Lung (tissue), 12 donors: Measurements from ENCODE around the gene ZNF70. TPM values are rescaled to one million over a fixed set of nuclear protein-coding genes. Genes with fewer than 3 reads are reported as not detected.

ENCODE experiments used
- ATAC-seq: fragments of 200-7000 bp; cut with Tn5 transposase; one replicate; pipeline ENCODE4 v1.9.1; 2020; ENCODE audit warnings: moderate number of reproducible peaks; ENCODE audit not compliant: insufficient read depth, low FRiP score
- DNase-seq, 3 donors: peaks; one replicate each; pipeline ENCODE4 v3.0.0-alpha.2; 2013 to 2017
- H3K27ac ChIP-seq, 2 donors: one replicate each; pipeline ENCODE4 v1.5.1; 2013; ENCODE audit warnings: mild to moderate bottlenecking in 2 of 2, moderate library complexity in 2 of 2, control low read depth in 1 of 2, inconsistent platforms in 1 of 2, low read depth in 1 of 2, low read length in 1 of 2
- H3K27me3 ChIP-seq, 3 donors: one replicate each; pipeline ENCODE4 v1.5.1; 2013; ENCODE audit warnings: low read length in 2 of 3; ENCODE audit not compliant: control insufficient read depth in 3 of 3, insufficient read depth in 3 of 3
- H3K36me3 ChIP-seq, 4 donors: one replicate each; pipeline ENCODE4 v1.5.1; 2013; ENCODE audit warnings: low read length in 4 of 4, mild to moderate bottlenecking in 1 of 4, moderate library complexity in 1 of 4; ENCODE audit not compliant: control insufficient read depth in 4 of 4, insufficient read depth in 4 of 4
- H3K4me1 ChIP-seq, 5 donors: one replicate each; pipeline ENCODE4 v1.5.1; 2013; ENCODE audit warnings: low read length in 5 of 5, mild to moderate bottlenecking in 2 of 5, moderate library complexity in 1 of 5; ENCODE audit not compliant: control insufficient read depth in 5 of 5, insufficient read depth in 5 of 5
- H3K4me3 ChIP-seq: one replicate; pipeline ENCODE4 v1.5.1; 2013; ENCODE audit warnings: mild to moderate bottlenecking, control low read depth, moderate library complexity
- H3K9ac ChIP-seq, 2 donors: one replicate each; pipeline ENCODE4 v1.5.1; 2013; ENCODE audit warnings: low read length in 2 of 2, control low read depth in 1 of 2; ENCODE audit not compliant: insufficient read depth in 1 of 2
- H3K9me3 ChIP-seq, 4 donors: one replicate each; pipeline ENCODE4 v1.5.1; 2013; ENCODE audit warnings: low read length in 3 of 4, mild to moderate bottlenecking in 1 of 4, moderate library complexity in 1 of 4; ENCODE audit not compliant: control insufficient read depth in 4 of 4, insufficient read depth in 3 of 4
- CTCF ChIP-seq: IDR thresholded peaks from 2 replicates; pipeline ENCODE4 v1.5.1; 2012; ENCODE audit warnings: mild to moderate bottlenecking; ENCODE audit errors: control extremely low read depth, extremely low read depth
- WGBS, 2 donors: extraction: QIAGEN DNeasy Blood & Tissue Kit; methylation state at CpG; one replicate each; pipeline ENCODE4 v1.1.7; 2013; 5-methylcytosine and 5-hydroxymethylcytosine counted together
- polyA plus RNA-seq, 2 donors: library from polyadenylated mRNA; stranded (reverse); fragments of 200-250 nt; gene quantifications; one replicate each; pipeline ENCODE4 v1.2.1, GENCODE V29; 2013
- total RNA-seq, 2 donors: library from RNA; depleted of rRNA in 1 of 2; stranded (reverse); fragments of >200 nt in 1 of 2; gene quantifications; one replicate each; pipeline ENCODE4 v1.2.1, GENCODE V29; 2014 to 2021
- donor health status: control.
- donor health status: control.
- donor health status: Bipolar disorder and iron deficiency.
- donor health status: healthy.
- donor health status: DM: yes; HTN: yes; CAD: no.

The ZNF70 gene
- total and polyA plus RNA-seq, 4 donors, result 0.98 to 6.9 (median 3.7) TPM

DNA sequence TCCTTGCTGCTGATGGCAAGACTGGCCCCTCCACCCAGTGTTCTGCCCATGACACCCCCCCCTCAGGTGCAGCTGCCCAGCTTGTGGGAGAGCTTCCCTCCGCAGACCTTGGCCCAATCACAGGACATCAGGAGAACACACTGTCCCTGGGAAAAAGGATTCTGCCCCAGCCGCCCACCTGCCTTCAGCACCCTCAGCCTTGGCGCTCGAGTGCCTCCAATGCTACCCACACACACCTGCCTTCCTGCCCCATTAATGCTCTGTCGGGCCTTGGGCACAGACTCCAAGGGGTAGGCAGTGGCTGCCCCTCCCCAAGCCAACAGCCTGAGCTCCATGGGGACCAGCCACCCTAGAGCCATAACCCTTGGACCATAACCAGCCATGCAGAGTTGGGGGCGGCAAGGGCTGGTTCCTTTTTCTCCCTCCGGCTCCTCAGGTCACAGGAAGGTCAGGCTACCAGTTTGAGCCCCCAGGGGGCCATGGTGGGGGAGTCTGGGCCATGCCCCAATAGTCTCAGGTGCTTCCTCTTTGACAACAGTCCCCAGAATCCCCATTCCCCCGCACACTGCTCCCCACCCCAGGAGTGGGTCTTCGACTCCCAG lies 1.3 kb upstream of the ZNF70 start:
- no peak for TF ChIP-seq CTCF
- Histone ChIP-seq H3K9me3 (no peaks in the 10 kb centered on the region), H3K4me3 (no peak overlapping the region), H3K9ac (no peak overlapping the region), H3K4me1 (peaks cover 0 to 16% (median 4%) of the 10 kb centered on the region in 5 donors), H3K27ac (no peak overlapping the region), H3K27me3 (no peaks in the 10 kb centered on the region), H3K36me3 (no peaks in the 10 kb centered on the region)
- no peak for DNase-seq
- 55 to 82% methylated on average over 9 of the region's 9 CpGs for WGBS, 2 donors
- no peak for ATAC-seq

- Histone ChIP-seq H3K27me3 (no peaks in the 10 kb centered on the region), H3K36me3 (no peaks in the 10 kb centered on the region), H3K4me1 (peaks cover 0 to 16% (median 4%) of the 10 kb centered on the region in 5 donors)
Observed at GRCh38 chr22:23751441-23751996, 607 bp upstream of the ZNF70 start.

DNA sequence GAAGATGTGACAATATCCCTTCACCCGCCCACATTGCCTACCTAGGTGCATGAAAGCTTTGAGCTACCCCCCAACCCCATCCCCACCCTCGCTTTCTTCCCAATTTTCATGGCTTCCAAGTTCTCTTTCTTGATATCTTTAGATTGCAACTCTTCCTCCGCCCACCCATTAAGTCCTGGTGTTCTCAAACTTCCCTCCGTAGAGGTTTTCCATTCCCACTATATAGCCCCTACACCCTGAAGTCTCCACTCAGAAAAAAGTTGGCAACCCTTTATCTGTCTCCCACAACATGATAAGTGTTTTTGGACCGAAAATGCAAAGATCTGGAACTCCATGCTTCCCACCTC lies 572 bp downstream of the ZNF70 start:
- peaks cover 0 to 2% (median 0%) of the 10 kb centered on the region in 4 donors for H3K36me3 ChIP-seq
- 28 to 33% methylated on average over 5 of the region's 5 CpGs for WGBS, 2 donors
- peak overlapping the region; percentile 84 for H3K4me3 ChIP-seq
- no peaks in the 10 kb centered on the region for H3K9me3 ChIP-seq
- H3K4me1 ChIP-seq, result peaks cover 0 to 16% (median 4%) of the 10 kb centered on the region in 5 donors
- ATAC-seq, result no peak
- H3K27ac ChIP-seq, result peak overlapping the region; percentile 33 to 94
- peak overlapping the region; percentile 68 to 78 for H3K9ac ChIP-seq
- no peaks in the 10 kb centered on the region for H3K27me3 ChIP-seq
- no peak for TF ChIP-seq CTCF
- DNase-seq, result peak in 1 of 3 donors; percentile 13

More at GRCh38 chr22:23751441-23751996, 607 bp upstream of the ZNF70 start:
- ATAC-seq, result peak; percentile 2
- TF ChIP-seq CTCF, result no peak
- Histone ChIP-seq H3K9me3 (no peaks in the 10 kb centered on the region), H3K27ac (peak overlapping the region; percentile 94 to 98), H3K9ac (peak overlapping the region; percentile 45 to 46), H3K4me3 (peak overlapping the region; percentile 84)
- 20 to 30% methylated on average over 21 to 22 of the region's 22 CpGs for WGBS, 2 donors
- peak; percentile 47 to 64 (median 49) for DNase-seq
